Measurements from ENCODE around the gene IL22RA2. TPM values are rescaled to one million over a fixed set of nuclear protein-coding genes. Genes with fewer than 3 reads are reported as not detected.

IL22RA2 gene
- polyA plus RNA-seq, 1 of the 3 experiments (the other 2 are of a cell fraction): not detected

DNA sequence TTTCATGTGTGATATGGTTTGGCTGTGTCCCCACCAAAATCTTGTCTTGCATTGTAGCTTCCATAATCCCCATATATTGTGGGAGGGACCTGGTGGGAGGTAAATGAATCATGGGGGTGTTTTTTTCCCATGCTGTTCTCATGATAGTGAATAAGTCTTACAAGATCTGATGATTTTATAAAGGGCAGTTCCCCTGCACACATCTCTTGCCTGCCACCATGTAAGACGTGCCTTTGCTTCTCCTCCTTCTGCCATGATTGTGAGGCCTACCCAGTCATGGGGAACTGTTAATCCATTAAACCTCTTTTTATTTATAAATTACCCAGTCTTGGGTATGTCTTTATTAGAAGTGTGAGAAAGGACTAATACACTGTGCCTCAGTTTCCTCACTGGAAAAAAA, 4.2 kb upstream of the IL22RA2 start:
- H3K9me2 ChIP-seq: no peaks in the 10 kb centered on the region
- TF ChIP-seq EP300 (IDR thresholded peaks at IDR 0.05; ENCODE audit: borderline replicate concordance in 1 of 2, low read depth in 1 of 2, low read length in 1 of 2) (no peak), JUND (IDR thresholded peaks at IDR 0.05) (no peak), EZH2phosphoT487 (IDR thresholded peaks at IDR 0.05; ENCODE audit: borderline replicate concordance, low read depth) (no peak), TEAD4 (IDR thresholded peaks at IDR 0.05; ENCODE audit: borderline replicate concordance, insufficient read depth) (no peak), TAF1 (IDR thresholded peaks at IDR 0.05; ENCODE audit: borderline replicate concordance, low read depth, low read length) (no peak), RCOR1 (IDR thresholded peaks at IDR 0.05; ENCODE audit: low read length) (no peak), MXI1 (IDR thresholded peaks at IDR 0.05; ENCODE audit: low read depth, low read length) (no peak), POLR2AphosphoS5 (IDR thresholded peaks at IDR 0.05; ENCODE audit: low read depth, low read length) (no peak), RXRA (IDR thresholded peaks at IDR 0.05; ENCODE audit: borderline replicate concordance, low read depth) (no peak), RFX5 (IDR thresholded peaks at IDR 0.05; ENCODE audit: low read length) (no peak), SMC3 (IDR thresholded peaks at IDR 0.05; ENCODE audit: low read depth, low read length) (no peak), NRF1 (IDR thresholded peaks at IDR 0.05; ENCODE audit: low read depth, low read length) (no peak)
- TF ChIP-seq, protein P1, sequence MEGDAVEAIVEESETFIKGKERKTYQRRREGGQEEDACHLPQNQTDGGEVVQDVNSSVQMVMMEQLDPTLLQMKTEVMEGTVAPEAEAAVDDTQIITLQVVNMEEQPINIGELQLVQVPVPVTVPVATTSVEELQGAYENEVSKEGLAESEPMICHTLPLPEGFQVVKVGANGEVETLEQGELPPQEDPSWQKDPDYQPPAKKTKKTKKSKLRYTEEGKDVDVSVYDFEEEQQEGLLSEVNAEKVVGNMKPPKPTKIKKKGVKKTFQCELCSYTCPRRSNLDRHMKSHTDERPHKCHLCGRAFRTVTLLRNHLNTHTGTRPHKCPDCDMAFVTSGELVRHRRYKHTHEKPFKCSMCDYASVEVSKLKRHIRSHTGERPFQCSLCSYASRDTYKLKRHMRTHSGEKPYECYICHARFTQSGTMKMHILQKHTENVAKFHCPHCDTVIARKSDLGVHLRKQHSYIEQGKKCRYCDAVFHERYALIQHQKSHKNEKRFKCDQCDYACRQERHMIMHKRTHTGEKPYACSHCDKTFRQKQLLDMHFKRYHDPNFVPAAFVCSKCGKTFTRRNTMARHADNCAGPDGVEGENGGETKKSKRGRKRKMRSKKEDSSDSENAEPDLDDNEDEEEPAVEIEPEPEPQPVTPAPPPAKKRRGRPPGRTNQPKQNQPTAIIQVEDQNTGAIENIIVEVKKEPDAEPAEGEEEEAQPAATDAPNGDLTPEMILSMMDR (IDR thresholded peaks at IDR 0.05): no peak
- TF ChIP-seq, protein P2, sequence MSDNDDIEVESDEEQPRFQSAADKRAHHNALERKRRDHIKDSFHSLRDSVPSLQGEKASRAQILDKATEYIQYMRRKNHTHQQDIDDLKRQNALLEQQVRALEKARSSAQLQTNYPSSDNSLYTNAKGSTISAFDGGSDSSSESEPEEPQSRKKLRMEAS (IDR thresholded peaks at IDR 0.05; ENCODE audit: low read depth): no peak
- TF ChIP-seq, protein P3, sequence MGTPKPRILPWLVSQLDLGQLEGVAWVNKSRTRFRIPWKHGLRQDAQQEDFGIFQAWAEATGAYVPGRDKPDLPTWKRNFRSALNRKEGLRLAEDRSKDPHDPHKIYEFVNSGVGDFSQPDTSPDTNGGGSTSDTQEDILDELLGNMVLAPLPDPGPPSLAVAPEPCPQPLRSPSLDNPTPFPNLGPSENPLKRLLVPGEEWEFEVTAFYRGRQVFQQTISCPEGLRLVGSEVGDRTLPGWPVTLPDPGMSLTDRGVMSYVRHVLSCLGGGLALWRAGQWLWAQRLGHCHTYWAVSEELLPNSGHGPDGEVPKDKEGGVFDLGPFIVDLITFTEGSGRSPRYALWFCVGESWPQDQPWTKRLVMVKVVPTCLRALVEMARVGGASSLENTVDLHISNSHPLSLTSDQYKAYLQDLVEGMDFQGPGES (IDR thresholded peaks at IDR 0.05; ENCODE audit: low read depth, low read length): no peak
- TF ChIP-seq, protein P4, sequence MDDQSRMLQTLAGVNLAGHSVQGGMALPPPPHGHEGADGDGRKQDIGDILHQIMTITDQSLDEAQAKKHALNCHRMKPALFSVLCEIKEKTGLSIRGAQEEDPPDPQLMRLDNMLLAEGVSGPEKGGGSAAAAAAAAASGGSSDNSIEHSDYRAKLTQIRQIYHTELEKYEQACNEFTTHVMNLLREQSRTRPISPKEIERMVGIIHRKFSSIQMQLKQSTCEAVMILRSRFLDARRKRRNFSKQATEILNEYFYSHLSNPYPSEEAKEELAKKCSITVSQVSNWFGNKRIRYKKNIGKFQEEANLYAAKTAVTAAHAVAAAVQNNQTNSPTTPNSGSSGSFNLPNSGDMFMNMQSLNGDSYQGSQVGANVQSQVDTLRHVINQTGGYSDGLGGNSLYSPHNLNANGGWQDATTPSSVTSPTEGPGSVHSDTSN (IDR thresholded peaks at IDR 0.05): no peak
- H4K20me1 ChIP-seq (ENCODE audit: insufficient read depth): no peaks in the 10 kb centered on the region
- DNase-seq: no peak
- H3K4me2 ChIP-seq: no peak overlapping the region
- CTCF ChIA-PET: interaction anchor here (1.3 kb wide), 1 partner anchor 84 kb away, joined by 3 read pairs; no protein-coding TSS in a partner anchor
- no peaks in the 10 kb centered on the region for H3F3A ChIP-seq (replicated peaks; ENCODE audit: insufficient read depth)
- no peaks in the 10 kb centered on the region for H3K79me2 ChIP-seq (ENCODE audit: insufficient read depth)
- H3K9ac ChIP-seq: no peak overlapping the region
- POLR2A ChIA-PET: no interaction called here
- no peak overlapping the region for H3K4me3 ChIP-seq (ENCODE audit: low read depth in 2 of 2, low read length in 1 of 2)
- no peak overlapping the region for H2AFZ ChIP-seq (ENCODE audit: low read depth)
- H3K27me3 ChIP-seq (ENCODE audit: insufficient read depth): no peaks in the 10 kb centered on the region
- H3K9me3 ChIP-seq: 0 out of 2 replicates have a peak, but pooled peaks cover 1% of the 10 kb centered on the region
- H3K27ac ChIP-seq (ENCODE audit: low read depth in 2 of 2, low read length in 1 of 2): no peak overlapping the region
- H3K36me3 ChIP-seq (replicated peaks in 1 of 2; ENCODE audit: control insufficient read depth in 1 of 2, insufficient read depth in 2 of 2, low read length in 1 of 2): no peaks in the 10 kb centered on the region
- WGBS (ENCODE audit: low lambda C conversion rate): 29% methylated on average over 1 of the region's 1 CpG
- H3K4me1 ChIP-seq (ENCODE audit: control insufficient read depth in 1 of 2, insufficient read depth in 2 of 2, low read depth in 1 of 2, low read length in 1 of 2): no peaks in the 10 kb centered on the region; a peak in 1 of 4 replicates
